Fibroblast of lung (primary cell): ENCODE measurements around the gene ARHGEF25. TPM values are rescaled to one million over a fixed set of nuclear protein-coding genes. Genes with fewer than 3 reads are reported as not detected.
"Not testable (repeated sequence)": the region's sequence is repeated elsewhere in the genome, so short reads cannot be mapped to it uniquely, and the experiment has no call there.

Source experiments
- DNase-seq, 2 donors: peaks; one replicate each; pipeline versions ENCODE4 v3.0.0 to v3.0.0-alpha.2; 2010; ENCODE audit warnings: low read depth in 2 of 2
- H2AFZ ChIP-seq: 2 replicates; pipeline ENCODE4 v1.5.1; 2012; ENCODE audit warnings: low read length, control low read depth, inconsistent platforms
- H3K27ac ChIP-seq: 2 replicates; pipeline ENCODE4 v1.5.1; 2011; ENCODE audit warnings: low read length, control low read depth; ENCODE audit not compliant: insufficient read depth
- H3K27me3 ChIP-seq: 2 replicates; pipeline ENCODE4 v1.5.1; 2011; ENCODE audit warnings: mild to moderate bottlenecking, low read length; ENCODE audit not compliant: control insufficient read depth, insufficient read depth
- H3K36me3 ChIP-seq: 2 replicates; pipeline ENCODE4 v1.5.1; 2011; ENCODE audit warnings: low read length; ENCODE audit not compliant: control insufficient read depth, insufficient read depth
- H3K4me1 ChIP-seq: 2 replicates; pipeline ENCODE4 v1.5.1; 2011; ENCODE audit warnings: low read length; ENCODE audit not compliant: control insufficient read depth, insufficient read depth; ENCODE audit errors: extremely low read depth
- H3K4me2 ChIP-seq: 2 replicates; pipeline ENCODE4 v1.5.1; 2011; ENCODE audit warnings: low read length, control low read depth; ENCODE audit not compliant: insufficient read depth; ENCODE audit errors: extremely low read depth
- H3K4me3 ChIP-seq, 4 experiments: fragments of 200-600 bp in 1 of 4; sonication (generic) in 1 of 4; replicated peaks in 1 of 4; 2 replicates each; pipeline ENCODE4 v1.5.1; 2011 to 2016; ENCODE audit warnings: low read length in 4 of 4, low read depth in 3 of 4, mild to moderate bottlenecking in 3 of 4, control low read depth in 2 of 4, inconsistent platforms in 1 of 4, mixed read lengths in 1 of 4; ENCODE audit not compliant: insufficient read depth in 1 of 4; ENCODE audit errors: control extremely low read depth in 1 of 4
- H3K79me2 ChIP-seq: 2 replicates; pipeline ENCODE4 v1.5.1; 2012; ENCODE audit warnings: mild to moderate bottlenecking, low read length, inconsistent platforms; ENCODE audit not compliant: control insufficient read depth, insufficient read depth
- H3K9ac ChIP-seq: 2 replicates; pipeline ENCODE4 v1.5.1; 2011; ENCODE audit warnings: mild to moderate bottlenecking, low read length, control low read depth; ENCODE audit not compliant: insufficient read depth
- H3K9me3 ChIP-seq: 2 replicates; pipeline ENCODE4 v1.5.1; 2012; ENCODE audit warnings: low read depth, low read length; ENCODE audit not compliant: control insufficient read depth, insufficient read depth
- H4K20me1 ChIP-seq: 2 replicates; pipeline ENCODE4 v1.5.1; 2011; ENCODE audit warnings: low read length; ENCODE audit not compliant: control insufficient read depth, insufficient read depth; ENCODE audit errors: extremely low read depth
- EZH2 ChIP-seq: IDR thresholded peaks from 2 replicates; pipeline ENCODE4 v1.5.1; 2012; ENCODE audit warnings: low read length, control low read depth, mild to moderate bottlenecking; ENCODE audit errors: missing control alignments
- polyA plus RNA-seq, 2 donors: library from polyadenylated mRNA; depleted of rRNA in 1 of 2; stranded (reverse) in 1 of 2; unstranded in 1 of 2; fragments of >200 nt; gene quantifications; 2 replicates each; pipeline ENCODE4 v1.2.1, GENCODE V29; 2011 to 2012; ENCODE audit warnings: missing spikeins in 1 of 2
- total RNA-seq: library from RNA; depleted of rRNA; stranded (reverse); fragments of >200 nt; gene quantifications from 2 replicates; pipeline ENCODE4 v1.2.1, GENCODE V29; 2014
- TF ChIP-seq, protein P1 (sequence below), 2 donors: IDR thresholded peaks in 1 of 2; conservative IDR thresholded peaks in 1 of 2; 1 replicate in 1 of 2; 2 replicates in 1 of 2; pipeline ENCODE4 v1.5.1; 2011 to 2012; ENCODE audit warnings: low read length in 2 of 2, control low read depth in 1 of 2, inconsistent platforms in 1 of 2, low read depth in 1 of 2, mild to moderate bottlenecking in 1 of 2

Gene ARHGEF25
- total and polyA plus RNA-seq, 2 donors (not counting 1 experiment from before 2014, with no cell fraction given) = 15.7 to 40.0 TPM

DNA sequence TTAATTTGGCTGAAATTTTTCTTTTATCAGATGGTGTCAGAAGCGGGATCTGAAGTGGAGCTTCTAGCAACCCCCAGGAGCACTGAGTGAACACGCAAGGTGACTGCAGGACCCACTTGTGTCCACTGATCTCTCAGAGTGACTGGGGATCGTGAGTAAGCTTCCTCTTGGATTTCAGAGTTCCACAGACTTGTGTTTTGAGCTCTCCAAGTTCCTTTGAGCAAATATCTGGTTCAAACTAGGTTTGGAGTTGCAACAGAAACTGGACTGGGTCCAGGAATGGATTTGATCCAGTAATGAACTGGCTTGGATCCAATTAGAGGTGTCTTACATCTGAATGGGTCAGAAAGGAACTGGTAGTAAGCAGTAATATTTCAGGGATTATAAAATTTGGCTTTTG lies 46.5 kb downstream of the ARHGEF25 start:
- peak; percentile 5 to 27 for DNase-seq
- no peak overlapping the region for H3K27ac ChIP-seq
- H3K36me3 ChIP-seq = no peaks in the 10 kb centered on the region
- H3K79me2 ChIP-seq = no peaks in the 10 kb centered on the region
- no peak overlapping the region for H3K4me2 ChIP-seq
- no peak overlapping the region for H3K9ac ChIP-seq
- H3K27me3 ChIP-seq = no peaks in the 10 kb centered on the region
- no peak overlapping the region for H2AFZ ChIP-seq
- TF ChIP-seq, protein P1, sequence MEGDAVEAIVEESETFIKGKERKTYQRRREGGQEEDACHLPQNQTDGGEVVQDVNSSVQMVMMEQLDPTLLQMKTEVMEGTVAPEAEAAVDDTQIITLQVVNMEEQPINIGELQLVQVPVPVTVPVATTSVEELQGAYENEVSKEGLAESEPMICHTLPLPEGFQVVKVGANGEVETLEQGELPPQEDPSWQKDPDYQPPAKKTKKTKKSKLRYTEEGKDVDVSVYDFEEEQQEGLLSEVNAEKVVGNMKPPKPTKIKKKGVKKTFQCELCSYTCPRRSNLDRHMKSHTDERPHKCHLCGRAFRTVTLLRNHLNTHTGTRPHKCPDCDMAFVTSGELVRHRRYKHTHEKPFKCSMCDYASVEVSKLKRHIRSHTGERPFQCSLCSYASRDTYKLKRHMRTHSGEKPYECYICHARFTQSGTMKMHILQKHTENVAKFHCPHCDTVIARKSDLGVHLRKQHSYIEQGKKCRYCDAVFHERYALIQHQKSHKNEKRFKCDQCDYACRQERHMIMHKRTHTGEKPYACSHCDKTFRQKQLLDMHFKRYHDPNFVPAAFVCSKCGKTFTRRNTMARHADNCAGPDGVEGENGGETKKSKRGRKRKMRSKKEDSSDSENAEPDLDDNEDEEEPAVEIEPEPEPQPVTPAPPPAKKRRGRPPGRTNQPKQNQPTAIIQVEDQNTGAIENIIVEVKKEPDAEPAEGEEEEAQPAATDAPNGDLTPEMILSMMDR (conservative IDR thresholded peaks at IDR 0.05 in 1 of 2, IDR thresholded peaks at IDR 0.05 in 1 of 2; ENCODE audit: low read depth in 1 of 2, low read length in 2 of 2) = no peak
- TF ChIP-seq EZH2 = no peak
- H3K4me3 ChIP-seq = no peak overlapping the region
- H3K4me1 ChIP-seq = no peaks in the 10 kb centered on the region
- H3K9me3 ChIP-seq = no peaks in the 10 kb centered on the region
- no peaks in the 10 kb centered on the region for H4K20me1 ChIP-seq

DNA sequence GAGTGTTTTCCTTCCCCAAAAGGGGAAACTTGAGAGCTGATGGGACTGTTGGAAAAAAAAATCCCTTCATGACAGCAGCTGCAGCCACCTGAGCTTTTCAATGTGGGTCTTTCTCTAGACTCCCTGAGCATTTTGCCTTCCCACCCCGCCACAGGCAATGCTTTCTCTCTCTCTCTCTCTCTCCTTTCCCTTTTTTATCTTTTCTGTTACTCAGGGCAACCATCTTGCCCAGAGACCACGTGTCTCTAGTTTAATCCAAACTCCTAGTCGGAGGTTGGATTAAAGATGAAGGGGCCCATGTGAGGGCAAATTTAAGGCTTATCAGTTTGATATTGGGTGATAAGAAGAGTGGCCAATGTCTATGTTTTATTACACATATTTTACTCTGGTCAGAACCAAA lies 47.7 kb downstream of the ARHGEF25 start:
- no peaks in the 10 kb centered on the region for H3K27me3 ChIP-seq
- no peaks in the 10 kb centered on the region for H3K9me3 ChIP-seq
- TF ChIP-seq, protein P1 (conservative IDR thresholded peaks at IDR 0.05 in 1 of 2, IDR thresholded peaks at IDR 0.05 in 1 of 2; ENCODE audit: low read depth in 1 of 2, low read length in 2 of 2) = no peak
- TF ChIP-seq EZH2 = no peak

DNA sequence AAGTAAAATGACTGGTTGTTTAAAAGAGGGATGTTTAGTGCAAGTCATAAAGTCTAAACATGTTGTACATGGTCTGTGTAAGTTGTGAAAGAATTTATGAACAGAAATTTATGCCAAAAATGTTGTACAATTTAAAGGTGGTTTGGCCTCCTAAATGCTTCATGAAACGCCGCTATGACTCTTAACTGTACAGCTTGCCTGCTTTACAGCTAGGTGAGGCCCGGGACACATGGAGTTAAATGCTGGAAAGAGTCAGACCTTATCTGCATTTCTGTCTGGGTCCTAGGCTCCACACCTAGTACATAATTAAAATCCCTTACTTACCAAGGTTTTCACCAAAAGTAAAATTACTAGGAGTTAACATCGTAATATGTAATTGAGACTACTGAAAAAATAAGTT lies 50.1 kb downstream of the ARHGEF25 start:
- no peak overlapping the region for H2AFZ ChIP-seq
- no peak for DNase-seq
- H3K4me3 ChIP-seq = no peak overlapping the region
- no peak for TF ChIP-seq EZH2
- TF ChIP-seq, protein P1 (conservative IDR thresholded peaks at IDR 0.05 in 1 of 2, IDR thresholded peaks at IDR 0.05 in 1 of 2; ENCODE audit: low read depth in 1 of 2, low read length in 2 of 2) = no peak
- H3K36me3 ChIP-seq = no peaks in the 10 kb centered on the region
- no peaks in the 10 kb centered on the region for H4K20me1 ChIP-seq
- no peak overlapping the region for H3K4me2 ChIP-seq
- H3K79me2 ChIP-seq = no peaks in the 10 kb centered on the region
- no peaks in the 10 kb centered on the region for H3K27me3 ChIP-seq
- no peaks in the 10 kb centered on the region for H3K9me3 ChIP-seq
- H3K4me1 ChIP-seq = no peaks in the 10 kb centered on the region
- no peak overlapping the region for H3K9ac ChIP-seq
- no peak overlapping the region for H3K27ac ChIP-seq

More for the DNA sequence above, 47.7 kb downstream of the ARHGEF25 start:
- H4K20me1 ChIP-seq = no peaks in the 10 kb centered on the region
- H3K9ac ChIP-seq = no peak overlapping the region
- H3K27ac ChIP-seq = no peak overlapping the region
- DNase-seq = no peak
- H3K4me2 ChIP-seq = no peak overlapping the region
- no peak overlapping the region for H3K4me3 ChIP-seq
- no peaks in the 10 kb centered on the region for H3K36me3 ChIP-seq
- no peaks in the 10 kb centered on the region for H3K4me1 ChIP-seq
- H2AFZ ChIP-seq = no peak overlapping the region
- no peaks in the 10 kb centered on the region for H3K79me2 ChIP-seq

DNA sequence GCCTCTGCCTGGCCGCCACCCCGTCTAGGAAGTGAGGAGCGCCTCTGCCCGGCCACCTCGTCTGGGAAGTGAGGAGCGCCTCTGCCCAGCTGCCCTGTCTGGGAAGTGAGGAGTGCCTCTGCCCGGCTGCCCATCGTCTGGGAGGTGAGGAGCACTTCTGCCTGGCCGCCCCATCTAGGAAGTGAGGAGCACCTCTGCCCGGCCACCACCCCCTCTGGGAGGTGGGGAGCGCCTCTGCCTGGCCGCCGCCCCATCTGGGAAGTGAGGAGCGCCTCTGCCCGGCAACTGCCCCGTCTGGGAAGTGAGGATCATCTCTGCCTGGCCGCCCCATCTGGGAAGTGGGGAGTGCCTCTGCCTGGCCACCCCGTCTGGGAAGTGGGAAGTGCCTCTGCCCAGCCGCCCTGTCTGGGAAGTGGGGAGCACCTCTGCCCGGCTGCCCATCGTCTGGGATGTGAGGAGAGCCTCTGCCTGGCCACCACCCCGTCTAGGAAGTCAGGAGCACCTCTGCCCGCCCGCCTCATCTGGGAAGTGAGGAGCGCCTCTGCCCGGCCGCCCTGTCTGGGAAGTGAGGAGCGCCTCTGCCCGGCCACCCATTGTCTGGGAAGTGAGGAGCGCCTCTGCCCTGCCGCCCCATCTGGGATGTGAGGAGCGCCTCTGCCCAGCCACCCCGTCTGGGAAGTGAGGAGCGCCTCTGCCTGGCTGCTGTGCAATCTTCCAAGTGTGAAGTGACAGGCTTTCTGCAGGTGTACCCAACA lies 54.0 kb downstream of the ARHGEF25 start:
- H3K4me1 ChIP-seq, H3K4me2 ChIP-seq, DNase-seq, H3K9me3 ChIP-seq, H3K79me2 ChIP-seq, H3K4me3 ChIP-seq, H2AFZ ChIP-seq, H4K20me1 ChIP-seq, H3K36me3 ChIP-seq, H3K27me3 ChIP-seq, H3K27ac ChIP-seq, H3K9ac ChIP-seq: not testable (repeated sequence)
